GM18517 (cell line): ENCODE results near the gene PYDC1.
"Not testable (repeated sequence)": the region's sequence is repeated elsewhere in the genome, so short reads cannot be mapped to it uniquely, and the experiment has no call there.

ENCODE experiments used
- ATAC-seq: cut with Tn5 transposase; IDR thresholded peaks from one replicate; pipeline ENCODE4 v1.9.1; 2021; ENCODE audit warnings: mild to moderate bottlenecking, moderate library complexity; ENCODE audit not compliant: unreplicated experiment

The PYDC1 gene

GRCh38 chr16:31196324-31197088 lies 20.4 kb downstream of the PYDC1 start:
- ATAC-seq, result no peak

GRCh38 chr16:31195861-31196260 lies 21.1 kb downstream of the PYDC1 start:
- ATAC-seq, result not testable (repeated sequence)

DNA sequence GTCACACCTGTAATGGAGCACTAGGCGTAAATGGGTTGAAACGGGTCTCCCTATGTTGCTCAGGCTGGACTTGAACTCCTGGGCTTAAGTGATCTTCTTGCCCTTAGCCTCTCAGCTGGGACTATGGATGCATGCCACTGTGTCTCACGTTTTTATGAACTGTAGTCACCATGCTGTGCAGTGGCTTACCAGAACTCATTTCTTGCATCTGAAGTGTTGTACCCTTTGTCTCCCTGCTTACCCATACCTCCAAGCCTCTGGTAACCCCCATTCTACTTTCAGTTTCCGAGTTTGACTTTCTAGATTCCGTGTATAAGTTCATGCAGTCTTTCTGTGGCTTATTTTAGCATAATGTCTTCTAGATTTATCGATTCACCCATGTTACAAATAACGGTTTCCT lies 22.0 kb downstream of the PYDC1 start:
- no peak for ATAC-seq

DNA sequence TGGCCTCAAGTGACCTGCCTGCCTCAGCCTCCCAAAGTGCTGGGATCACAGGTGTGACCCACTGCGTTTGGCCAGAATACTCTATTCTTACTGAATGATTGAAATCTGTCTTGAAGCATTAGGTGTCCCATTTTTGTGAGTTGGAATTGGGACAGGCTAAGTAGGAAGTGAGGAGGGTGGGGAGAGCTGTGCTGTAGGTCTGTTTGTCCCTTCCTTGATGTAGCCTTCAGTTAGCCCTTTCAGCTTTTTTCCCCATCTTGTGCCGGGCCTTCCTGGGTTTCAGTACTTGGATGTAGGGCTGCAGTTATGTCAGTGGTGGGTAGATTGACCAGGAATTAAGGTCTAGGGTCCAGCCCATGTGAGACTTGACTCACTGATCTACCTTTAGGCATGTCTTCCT lies 23.1 kb downstream of the PYDC1 start:
- ATAC-seq, result no peak

DNA sequence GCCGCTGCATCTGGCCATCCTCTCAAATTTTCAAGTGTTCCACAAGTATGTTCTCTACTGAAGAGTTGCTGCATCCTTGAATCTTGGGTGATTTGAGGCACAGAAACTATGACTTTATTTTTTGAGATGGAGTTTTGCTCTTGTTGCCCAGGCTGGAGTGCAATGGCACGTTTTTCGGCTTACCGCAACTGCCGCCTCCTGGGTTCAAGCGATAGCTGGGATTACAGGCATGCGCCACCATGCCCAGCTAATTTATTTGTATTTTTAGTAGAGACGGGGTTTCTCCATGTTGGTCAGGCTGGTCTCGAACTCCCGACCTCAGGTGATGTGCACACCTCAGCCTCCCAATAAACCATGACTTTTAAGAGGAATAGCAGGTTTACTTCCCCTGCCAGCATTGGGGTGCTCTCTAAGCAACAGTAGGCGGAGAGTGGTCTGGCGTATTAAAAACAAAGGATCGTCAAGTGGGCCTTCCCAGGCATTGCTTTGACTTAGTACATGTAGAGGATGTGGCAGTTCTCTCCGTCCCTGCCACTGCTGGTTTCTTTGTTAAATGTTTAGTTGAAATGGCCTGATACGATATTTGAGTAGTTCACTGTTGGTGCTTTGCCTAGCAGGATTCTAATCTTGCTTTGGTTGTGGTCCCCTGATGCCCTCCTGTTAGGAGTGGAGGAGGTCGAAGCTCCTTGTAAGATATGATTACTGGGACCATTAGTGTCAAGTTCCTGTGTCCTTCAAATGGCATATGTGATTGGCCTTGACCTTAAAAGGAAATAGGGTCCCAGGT lies 23.9 kb downstream of the PYDC1 start:
- no peak for ATAC-seq

DNA sequence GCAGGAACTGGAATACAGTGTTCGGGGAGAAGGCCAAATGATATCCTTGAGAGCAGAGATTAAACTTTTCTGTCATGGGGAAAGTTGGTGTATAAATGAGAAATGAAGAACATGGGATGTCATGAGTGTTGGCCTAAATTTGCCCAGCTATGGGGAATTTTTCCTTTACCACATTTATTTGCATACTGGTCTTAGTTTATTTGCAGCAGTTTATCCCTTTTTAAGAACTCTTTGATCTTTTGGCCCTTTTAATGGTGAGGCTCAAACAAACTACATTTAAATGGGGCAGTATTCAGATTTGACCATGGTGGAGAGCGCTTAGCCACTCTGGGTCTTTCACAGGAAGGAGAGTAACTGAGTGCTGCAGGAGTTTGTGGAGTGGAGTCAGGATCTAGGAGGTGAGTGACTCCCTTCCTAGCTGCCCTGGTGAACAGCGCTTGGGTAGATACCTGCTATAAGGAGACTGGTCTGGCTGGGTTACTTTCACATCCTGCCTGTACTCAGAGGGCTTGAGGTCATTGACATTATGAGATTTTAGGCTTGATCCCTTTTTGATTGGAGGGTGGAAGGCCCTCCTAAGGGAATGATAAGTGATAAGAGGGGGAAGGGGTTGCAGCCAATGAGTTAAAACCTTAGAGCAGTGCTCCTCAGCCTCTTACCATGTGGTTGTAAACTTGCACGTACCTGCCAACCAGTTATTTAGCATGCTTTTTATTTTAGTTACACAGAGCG lies 25.1 kb downstream of the PYDC1 start:
- ATAC-seq, result no peak

DNA sequence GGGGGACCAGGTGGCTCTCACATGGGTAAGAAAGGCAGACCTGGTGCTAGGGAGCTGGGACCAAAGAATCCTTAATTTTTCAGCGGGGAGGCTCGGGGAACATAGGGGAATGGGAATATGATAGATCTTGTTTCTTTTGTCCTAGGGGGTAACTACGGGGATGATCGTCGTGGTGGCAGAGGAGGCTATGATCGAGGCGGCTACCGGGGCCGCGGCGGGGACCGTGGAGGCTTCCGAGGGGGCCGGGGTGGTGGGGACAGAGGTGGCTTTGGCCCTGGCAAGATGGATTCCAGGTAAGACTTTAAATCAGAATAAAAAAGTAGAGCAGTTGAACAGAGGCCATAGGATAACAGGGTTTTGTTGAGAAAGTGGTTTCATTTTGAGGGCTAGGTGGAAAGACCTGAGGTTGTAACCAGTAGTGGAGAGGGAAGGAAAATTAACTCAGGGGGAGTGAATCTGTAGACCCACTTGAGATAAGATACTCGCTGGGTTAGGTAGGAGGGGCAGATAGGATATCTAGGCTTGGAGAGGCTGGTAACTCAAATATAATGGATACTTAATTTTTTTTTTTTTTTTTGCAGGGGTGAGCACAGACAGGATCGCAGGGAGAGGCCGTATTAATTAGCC lies 26.0 kb downstream of the PYDC1 start:
- ATAC-seq, result no peak

- no peak for ATAC-seq
Measured at GRCh38 chr16:31190061-31190460, 26.9 kb downstream of the PYDC1 start.

GRCh38 chr16:31189412-31189778 lies 27.5 kb downstream of the PYDC1 start:
- no peak for ATAC-seq

- ATAC-seq, result no peak
Measured at GRCh38 chr16:31188450-31189411, 28.2 kb downstream of the PYDC1 start.

DNA sequence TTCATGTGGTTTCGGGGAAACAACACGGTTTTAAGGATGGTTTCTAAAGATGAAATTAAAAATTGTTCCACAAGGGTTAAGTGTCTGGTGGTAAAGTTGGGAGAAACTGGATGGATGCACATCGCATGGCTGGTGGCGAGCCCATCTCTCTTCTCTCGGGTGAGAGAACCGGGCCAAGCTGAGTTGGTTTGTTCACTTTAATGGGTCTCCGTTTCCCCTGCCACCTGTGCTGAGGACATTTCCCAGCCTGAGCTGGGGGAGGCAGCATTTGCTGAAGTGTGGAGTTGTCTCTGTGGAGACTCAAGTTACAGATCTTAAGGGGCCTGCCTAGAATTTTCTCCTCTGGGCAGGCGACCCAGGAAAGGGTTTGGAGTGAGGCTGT lies 29.1 kb downstream of the PYDC1 start:
- no peak for ATAC-seq

DNA sequence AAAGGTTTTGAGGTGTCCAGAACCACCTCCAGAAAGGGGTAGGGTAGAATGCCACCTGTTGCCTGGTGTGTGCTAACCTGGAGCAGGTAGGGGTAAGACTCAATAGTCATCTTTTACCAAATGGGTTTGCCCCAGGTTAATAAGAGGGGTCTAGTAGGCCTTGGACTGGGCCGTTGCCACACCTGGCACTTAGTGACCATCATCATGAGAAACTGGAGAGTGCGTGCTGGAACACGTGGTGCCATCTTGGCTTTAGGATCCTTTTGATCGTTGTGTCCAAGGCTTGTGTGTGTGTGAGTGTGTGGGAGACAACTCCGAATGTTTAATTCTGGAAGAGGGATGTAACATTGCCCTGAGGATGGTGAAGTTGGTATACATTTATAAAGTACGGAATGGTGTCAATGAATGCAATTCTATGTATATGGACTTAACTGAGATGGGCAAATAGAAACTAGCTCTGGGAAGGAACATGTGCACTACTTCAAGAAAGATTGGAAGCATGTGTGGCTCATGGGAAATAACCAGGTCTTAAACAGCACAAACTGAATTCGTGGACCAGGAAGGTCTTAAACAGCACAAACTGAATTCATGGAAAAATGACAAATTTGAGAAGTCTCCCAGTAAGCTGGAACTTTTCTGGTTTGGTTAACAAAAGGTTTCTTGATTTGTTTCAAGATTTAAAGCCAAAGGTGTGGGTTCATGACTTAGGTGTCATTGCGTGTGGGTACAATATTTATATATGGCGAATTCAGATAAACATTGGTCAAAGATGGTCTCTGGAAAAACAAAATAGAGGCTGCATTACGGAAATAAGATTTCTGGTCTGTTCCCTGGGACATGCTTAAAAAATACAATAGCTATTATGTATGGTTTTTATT lies 29.8 kb downstream of the PYDC1 start:
- no peak for ATAC-seq

DNA sequence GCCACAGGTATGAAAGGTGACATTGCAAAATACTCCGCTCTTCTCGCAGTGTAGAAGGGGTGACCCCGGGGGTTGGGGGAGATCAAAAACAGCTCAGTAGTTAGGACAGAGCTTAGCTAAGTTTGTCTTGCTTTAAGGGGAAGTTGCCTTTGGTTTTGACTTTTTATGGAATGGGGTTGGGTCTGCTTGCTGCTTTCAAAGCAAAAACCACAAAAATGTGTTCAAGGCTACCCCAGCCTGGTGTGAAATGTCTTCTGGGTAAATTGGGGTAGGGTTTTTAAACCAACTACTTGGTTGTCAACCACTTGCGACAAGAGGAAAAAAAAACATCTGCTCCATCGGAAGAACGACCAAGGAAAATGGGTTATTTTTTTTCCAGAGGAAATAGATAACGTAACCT lies 30.8 kb downstream of the PYDC1 start:
- ATAC-seq, result no peak

DNA sequence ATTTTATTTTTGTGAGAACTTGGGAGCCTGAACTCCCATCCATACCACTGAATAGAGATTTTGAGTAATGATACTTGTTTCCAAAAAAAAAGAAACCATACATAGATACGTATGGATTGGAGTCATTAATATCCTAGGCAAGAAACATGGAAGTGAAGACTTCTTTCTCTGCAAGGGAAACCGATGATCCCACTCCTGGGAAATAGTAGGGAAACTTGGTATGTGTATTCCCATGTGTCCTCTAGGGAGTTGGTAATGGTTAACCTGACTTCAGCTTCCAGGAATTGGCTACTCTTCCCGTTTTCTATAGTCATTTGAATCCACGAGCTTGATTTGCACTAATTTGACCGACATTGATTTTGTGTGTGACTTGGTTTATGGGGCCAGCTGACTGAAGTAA lies 31.6 kb downstream of the PYDC1 start:
- no peak for ATAC-seq

DNA sequence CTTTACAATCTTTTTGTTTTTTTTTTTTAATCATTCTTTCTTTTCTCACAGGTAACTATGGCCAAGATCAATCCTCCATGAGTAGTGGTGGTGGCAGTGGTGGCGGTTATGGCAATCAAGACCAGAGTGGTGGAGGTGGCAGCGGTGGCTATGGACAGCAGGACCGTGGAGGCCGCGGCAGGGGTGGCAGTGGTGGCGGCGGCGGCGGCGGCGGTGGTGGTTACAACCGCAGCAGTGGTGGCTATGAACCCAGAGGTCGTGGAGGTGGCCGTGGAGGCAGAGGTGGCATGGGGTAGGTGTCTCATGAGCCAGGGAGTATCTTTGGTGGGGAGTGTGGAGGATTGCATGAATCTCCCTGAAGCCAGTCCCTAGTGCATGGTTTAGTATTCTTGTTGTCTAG lies 32.0 kb downstream of the PYDC1 start:
- no peak for ATAC-seq

- ATAC-seq, result no peak
Measured at GRCh38 chr16:31183432-31184428, 33.2 kb downstream of the PYDC1 start.

DNA sequence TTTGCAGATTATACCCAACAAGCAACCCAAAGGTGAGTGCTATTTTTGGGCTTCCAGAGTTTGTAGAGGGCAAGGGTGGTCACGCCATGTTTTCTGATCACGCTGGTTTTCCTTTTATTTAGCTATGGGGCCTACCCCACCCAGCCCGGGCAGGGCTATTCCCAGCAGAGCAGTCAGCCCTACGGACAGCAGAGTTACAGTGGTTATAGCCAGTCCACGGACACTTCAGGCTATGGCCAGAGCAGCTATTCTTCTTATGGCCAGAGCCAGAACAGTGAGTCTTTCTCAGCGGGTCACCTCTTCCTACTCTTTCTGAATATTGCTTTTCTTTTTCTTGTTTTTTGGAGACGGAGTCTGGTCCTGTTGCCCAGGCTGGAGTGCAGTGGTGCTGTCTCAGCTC lies 34.5 kb downstream of the PYDC1 start:
- ATAC-seq, result no peak
